Mammary microvascular endothelial cell (primary cell): ENCODE data around the gene PTHLH. TPM values are rescaled to one million over a fixed set of nuclear protein-coding genes. Genes with fewer than 3 reads are reported as not detected.

ENCODE experiments used
- total RNA-seq: library from RNA; depleted of rRNA; stranded (reverse); fragments of >200 nt; gene quantifications from 2 replicates; pipeline ENCODE4 v1.2.3, GENCODE V29; 2015

PTHLH gene
- total RNA-seq = 0.94 TPM in 1 of 2 replicates, not detected in the other

GRCh38 chr12:27972721-27973120 is at the start of gene PTHLH:
Gene PTHLH (minus strand): TSS chr12:27972733. CDS start chr12:27969494, 3,239 bp downstream.

Other genes with a start within 250 kb of the PTHLH start
- gene KLHL42, start 192.5 kb downstream of the PTHLH start, total RNA-seq = 15.5 and 16.2 TPM in 2 replicates
- gene MANSC4, start 192.5 kb downstream of the PTHLH start, total RNA-seq = not detected in 2 replicates
- 6.3 and 7.0 TPM in 2 replicates for gene CCDC91, start 217.7 kb upstream of the PTHLH start, total RNA-seq